Measurements from ENCODE around the gene SUCNR1. TPM values are rescaled to one million over a fixed set of nuclear protein-coding genes. Genes with fewer than 3 reads are reported as not detected.

Gene SUCNR1
- total RNA-seq (2022; extraction: Qiagen RNA extraction): 0.07 to 0.18 TPM (median 0.09 TPM) in 5 replicates

GRCh38 chr3:151873398-151873797 is at the start of gene SUCNR1:
TSS of gene SUCNR1 (plus strand) at chr3:151873643. CDS start at chr3:151879893, 6,250 bp downstream.

Other genes starting within 250 kb of the SUCNR1 start
- gene AADACL2, start 139.7 kb upstream of the SUCNR1 start, total RNA-seq (2022; extraction: Qiagen RNA extraction): not detected in 5 replicates
- 9.2 to 11.5 TPM (median 10.1 TPM) in 5 replicates for gene AADAC, start 59.5 kb upstream of the SUCNR1 start, total RNA-seq (2022; extraction: Qiagen RNA extraction)

Measured in A549 treated with AZD2906 at 1 μM for 4 hours (cell line).